ENCODE results near the gene REPS2.

DNA sequence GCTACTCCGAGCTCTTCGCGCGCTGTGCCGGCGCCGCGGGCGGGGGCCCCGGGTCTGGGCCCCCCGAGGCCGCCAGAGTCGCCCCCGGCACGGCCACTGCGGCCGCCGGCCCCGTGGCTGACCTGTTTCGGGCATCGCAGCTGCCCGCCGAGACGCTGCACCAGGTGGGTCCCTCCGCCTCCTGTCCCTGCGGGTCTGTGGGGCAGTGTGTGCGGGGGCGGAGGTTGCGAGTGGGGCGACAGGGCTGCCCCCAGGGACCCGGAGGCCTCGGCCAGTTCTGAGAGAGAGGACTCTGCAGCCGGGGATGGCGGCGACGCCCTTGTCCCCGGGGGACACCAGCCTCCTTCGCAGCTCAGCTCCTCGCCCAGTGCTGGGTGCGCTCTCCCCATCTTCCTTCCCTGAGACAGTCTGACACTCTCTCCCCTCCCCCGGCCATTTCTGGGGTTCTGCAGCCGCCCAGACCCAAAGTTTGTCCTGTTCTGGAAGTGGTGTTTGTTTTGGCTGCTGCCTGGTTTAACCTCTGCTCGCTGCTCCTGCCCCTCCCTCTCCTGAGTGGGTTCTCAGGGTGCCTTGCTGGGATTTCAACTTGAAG, 609 bp downstream of the REPS2 start:
- TF ChIP-seq, protein P1, sequence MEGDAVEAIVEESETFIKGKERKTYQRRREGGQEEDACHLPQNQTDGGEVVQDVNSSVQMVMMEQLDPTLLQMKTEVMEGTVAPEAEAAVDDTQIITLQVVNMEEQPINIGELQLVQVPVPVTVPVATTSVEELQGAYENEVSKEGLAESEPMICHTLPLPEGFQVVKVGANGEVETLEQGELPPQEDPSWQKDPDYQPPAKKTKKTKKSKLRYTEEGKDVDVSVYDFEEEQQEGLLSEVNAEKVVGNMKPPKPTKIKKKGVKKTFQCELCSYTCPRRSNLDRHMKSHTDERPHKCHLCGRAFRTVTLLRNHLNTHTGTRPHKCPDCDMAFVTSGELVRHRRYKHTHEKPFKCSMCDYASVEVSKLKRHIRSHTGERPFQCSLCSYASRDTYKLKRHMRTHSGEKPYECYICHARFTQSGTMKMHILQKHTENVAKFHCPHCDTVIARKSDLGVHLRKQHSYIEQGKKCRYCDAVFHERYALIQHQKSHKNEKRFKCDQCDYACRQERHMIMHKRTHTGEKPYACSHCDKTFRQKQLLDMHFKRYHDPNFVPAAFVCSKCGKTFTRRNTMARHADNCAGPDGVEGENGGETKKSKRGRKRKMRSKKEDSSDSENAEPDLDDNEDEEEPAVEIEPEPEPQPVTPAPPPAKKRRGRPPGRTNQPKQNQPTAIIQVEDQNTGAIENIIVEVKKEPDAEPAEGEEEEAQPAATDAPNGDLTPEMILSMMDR (IDR thresholded peaks at IDR 0.05; ENCODE audit: insufficient read depth, low read depth, low read length) = no peak
- TF ChIP-seq EZH2 (IDR thresholded peaks at IDR 0.05; ENCODE audit: insufficient read depth, low read length) = no peak

All from astrocyte (in vitro differentiated cells and primary cell).